A673 (cell line): Measurements from ENCODE around the gene GGT7. TPM values are rescaled to one million over a fixed set of nuclear protein-coding genes. Genes with fewer than 3 reads are reported as not detected.

Source experiments
- BruUV-seq: library from RNA; stranded (reverse); fragments of 400-500 nt; replicated peaks from 2 replicates; lab custom pipeline; 2021; lab: Mats Ljungman, UMichigan
- CTCF ChIA-PET: fragments of 300-600 bp; sonication (Branson Sonifier 250); formaldehyde crosslinking; loops from one replicate; lab custom pipeline; 2022; ENCODE audit warnings: antibody characterized with exemption; lab: Charles Lee
- POLR2A ChIA-PET: fragments of 300-600 bp; sonication (Branson Sonifier 250); formaldehyde crosslinking; loops from one replicate; lab custom pipeline; 2022; ENCODE audit warnings: antibody characterized with exemption; ENCODE audit not compliant: low non-redundant PET; lab: Charles Lee
- DNase-seq: peaks from one replicate; pipeline ENCODE4 v3.0.0-alpha.2; 2015; ENCODE audit warnings: low spot score
- H3K27ac ChIP-seq: fragments of 200-600 bp; sonication (generic); 2 replicates; pipeline ENCODE4 v1.5.1; 2016; ENCODE audit warnings: mixed run types, low read depth, mild to moderate bottlenecking, mixed read lengths, antibody characterized with exemption, low read length; ENCODE audit not compliant: poor library complexity, severe bottlenecking
- H3K27me3 ChIP-seq: fragments of 200-600 bp; sonication (generic); replicated peaks from 2 replicates; pipeline ENCODE4 v1.6.1; 2017; ENCODE audit warnings: mixed run types, low read depth, mild to moderate bottlenecking, mixed read lengths, antibody characterized with exemption, low read length; ENCODE audit not compliant: insufficient read depth, poor library complexity
- H3K36me3 ChIP-seq: fragments of 200-600 bp; sonication (generic); 2 replicates; pipeline ENCODE4 v1.6.1; 2016; ENCODE audit warnings: mixed run types, mild to moderate bottlenecking, mixed read lengths, antibody characterized with exemption, low read length; ENCODE audit not compliant: insufficient read depth, poor library complexity, severe bottlenecking
- H3K4me1 ChIP-seq: fragments of 200-600 bp; sonication (generic); 2 replicates; pipeline ENCODE4 v1.6.1; 2017; ENCODE audit warnings: mixed run types, mild to moderate bottlenecking, mixed read lengths, antibody characterized with exemption, low read length; ENCODE audit not compliant: insufficient read depth, poor library complexity, severe bottlenecking
- H3K4me3 ChIP-seq: fragments of 200-600 bp; sonication (generic); 2 replicates; pipeline ENCODE4 v1.5.1; 2016; ENCODE audit warnings: low read depth, mixed run types, mild to moderate bottlenecking, mixed read lengths, low read length; ENCODE audit not compliant: poor library complexity, severe bottlenecking
- H3K9me3 ChIP-seq: fragments of 200-600 bp; sonication (generic); 2 replicates; pipeline ENCODE4 v1.6.1; 2016; ENCODE audit warnings: mixed run types, low read depth, mild to moderate bottlenecking, mixed read lengths, antibody characterized with exemption, low read length; ENCODE audit not compliant: poor library complexity, severe bottlenecking
- EZH2 ChIP-seq: fragments of 200-600 bp; sonication (generic); IDR thresholded peaks from 2 replicates; pipeline ENCODE4 v1.6.1; 2017; ENCODE audit warnings: borderline replicate concordance, low read depth, mild to moderate bottlenecking, mixed read lengths, antibody characterized with exemption, low read length; ENCODE audit not compliant: poor library complexity, severe bottlenecking
- intact Hi-C: fragments of 100-400 bp; cut with micrococcal nuclease; formaldehyde crosslinking; loops from one replicate; pipeline ENCODE4 v1.10.0; 2022; ENCODE audit not compliant: unreplicated experiment
- total RNA-seq: library from RNA; stranded (reverse); gene quantifications from 2 replicates; pipeline ENCODE4 v1.2.3, GENCODE V29; 2021
- TF ChIP-seq, protein P1 (sequence below): fragments of 300-800, 200-600 bp; sonication (generic); conservative IDR thresholded peaks from 2 replicates; pipeline ENCODE4 v1.5.1; 2017; ENCODE audit warnings: low read depth, mild to moderate bottlenecking, antibody characterized with exemption, low read length, moderate library complexity, mixed read lengths

GGT7 gene
- total RNA-seq, 1 experiment from 2014 or later: 14.1 TPM

DNA sequence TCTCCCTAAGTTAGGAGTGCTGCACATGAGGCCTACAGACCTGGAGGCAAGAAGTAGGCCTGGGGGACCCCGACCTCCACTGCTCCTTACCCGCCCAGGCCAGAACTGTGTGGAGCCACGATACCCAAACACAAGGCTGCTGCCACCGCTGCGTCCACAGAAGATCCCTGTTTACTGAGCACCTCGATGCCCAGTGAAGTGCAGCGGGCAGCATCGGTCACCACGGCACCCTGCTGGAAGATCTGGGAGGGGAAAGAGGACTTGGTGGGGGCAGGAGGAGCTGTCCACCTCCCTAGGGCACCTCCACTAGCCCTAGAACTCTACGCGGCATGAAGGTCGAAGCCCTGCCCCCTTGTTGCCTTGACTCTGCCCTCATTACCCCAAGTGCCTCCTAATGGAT, 9.9 kb downstream of the GGT7 start:
- TF ChIP-seq, protein P1, sequence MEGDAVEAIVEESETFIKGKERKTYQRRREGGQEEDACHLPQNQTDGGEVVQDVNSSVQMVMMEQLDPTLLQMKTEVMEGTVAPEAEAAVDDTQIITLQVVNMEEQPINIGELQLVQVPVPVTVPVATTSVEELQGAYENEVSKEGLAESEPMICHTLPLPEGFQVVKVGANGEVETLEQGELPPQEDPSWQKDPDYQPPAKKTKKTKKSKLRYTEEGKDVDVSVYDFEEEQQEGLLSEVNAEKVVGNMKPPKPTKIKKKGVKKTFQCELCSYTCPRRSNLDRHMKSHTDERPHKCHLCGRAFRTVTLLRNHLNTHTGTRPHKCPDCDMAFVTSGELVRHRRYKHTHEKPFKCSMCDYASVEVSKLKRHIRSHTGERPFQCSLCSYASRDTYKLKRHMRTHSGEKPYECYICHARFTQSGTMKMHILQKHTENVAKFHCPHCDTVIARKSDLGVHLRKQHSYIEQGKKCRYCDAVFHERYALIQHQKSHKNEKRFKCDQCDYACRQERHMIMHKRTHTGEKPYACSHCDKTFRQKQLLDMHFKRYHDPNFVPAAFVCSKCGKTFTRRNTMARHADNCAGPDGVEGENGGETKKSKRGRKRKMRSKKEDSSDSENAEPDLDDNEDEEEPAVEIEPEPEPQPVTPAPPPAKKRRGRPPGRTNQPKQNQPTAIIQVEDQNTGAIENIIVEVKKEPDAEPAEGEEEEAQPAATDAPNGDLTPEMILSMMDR: no peak
- no peak for TF ChIP-seq EZH2
- no peaks in the 10 kb centered on the region for H3K27me3 ChIP-seq
- no peak overlapping the region for H3K4me3 ChIP-seq
- DNase-seq: no peak
- CTCF ChIA-PET: no interaction called here
- no peak overlapping the region for H3K27ac ChIP-seq
- intact Hi-C loops: no loop called here
- H3K36me3 ChIP-seq: no peaks in the 10 kb centered on the region
- no peaks in the 10 kb centered on the region for H3K9me3 ChIP-seq
- no peaks in the 10 kb centered on the region for H3K4me1 ChIP-seq
- BruUV-seq: no TSS peak
- POLR2A ChIA-PET: no interaction called here

DNA sequence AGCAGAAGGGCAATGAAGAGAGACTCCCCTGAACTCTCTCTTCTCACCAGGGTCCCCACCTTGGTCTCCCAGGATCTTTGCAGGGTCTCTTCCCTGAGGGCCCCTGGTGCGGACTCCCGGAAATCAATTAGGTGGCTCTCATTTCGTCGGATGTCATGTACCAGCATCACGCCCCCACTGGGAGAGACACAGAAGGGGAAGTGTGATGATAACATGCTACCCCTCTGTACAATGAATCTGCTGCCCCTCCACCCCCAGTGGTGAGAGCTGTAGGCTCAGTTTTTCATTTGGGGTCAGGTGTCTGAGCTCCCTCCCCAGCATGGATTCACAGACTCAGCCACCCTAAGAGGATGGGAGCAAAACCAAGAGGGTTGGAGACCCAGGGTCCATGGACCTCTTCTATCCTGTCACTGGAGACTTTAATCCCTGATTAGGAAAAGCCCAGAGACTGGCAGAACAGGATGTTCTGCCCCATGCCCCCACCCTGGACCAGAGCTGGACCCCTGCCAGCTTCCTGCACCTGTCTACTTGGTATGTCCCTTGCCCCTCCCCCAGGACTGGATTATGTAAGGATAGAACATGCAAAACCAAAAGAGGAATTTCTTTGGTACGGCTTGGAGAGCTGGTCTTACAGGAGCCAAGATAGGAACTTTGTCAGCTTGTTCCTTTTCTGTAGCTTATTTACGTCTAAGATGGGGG, 11.1 kb downstream of the GGT7 start:
- Histone ChIP-seq H3K4me3 (no peak overlapping the region), H3K27ac (no peak overlapping the region), H3K4me1 (no peaks in the 10 kb centered on the region), H3K36me3 (no peaks in the 10 kb centered on the region), H3K9me3 (no peaks in the 10 kb centered on the region), H3K27me3 (no peaks in the 10 kb centered on the region)
- TF ChIP-seq EZH2: no peak
- TF ChIP-seq, protein P1: no peak
- ChIA-PET POLR2A (no interaction called here), CTCF (no interaction called here)
- DNase-seq: no peak
- intact Hi-C loops: no loop called here
- BruUV-seq: no TSS peak

GRCh38 chr20:34859826-34860545, 12.7 kb downstream of the GGT7 start:
- intact Hi-C loops: no loop called here
- Histone ChIP-seq H3K27ac (no peak overlapping the region), H3K36me3 (no peaks in the 10 kb centered on the region), H3K4me1 (no peaks in the 10 kb centered on the region), H3K9me3 (no peaks in the 10 kb centered on the region), H3K27me3 (no peaks in the 10 kb centered on the region), H3K4me3 (no peak overlapping the region)
- no peak for DNase-seq
- ChIA-PET CTCF (no interaction called here), POLR2A (no interaction called here)
- no peak for TF ChIP-seq EZH2
- TF ChIP-seq, protein P1: no peak
- no TSS peak for BruUV-seq
